HepG2 (cell line): ENCODE results near the gene IL32. TPM values are rescaled to one million over a fixed set of nuclear protein-coding genes. Genes with fewer than 3 reads are reported as not detected.

ENCODE experiments used
- GFI1 ChIP-seq: sonication (generic); formaldehyde crosslinking; IDR thresholded peaks from 2 replicates; pipeline ENCODE4 v1.5.0; 2020; ENCODE audit warnings: missing genetic modification reagents, mild to moderate bottlenecking, borderline replicate concordance
- ISL2 ChIP-seq: sonication (generic); formaldehyde crosslinking; IDR thresholded peaks from 2 replicates; pipeline ENCODE4 v1.5.0; 2020; ENCODE audit warnings: missing genetic modification reagents
- NFKBIZ ChIP-seq: IDR thresholded peaks from 2 replicates; pipeline ENCODE4 v1.6.1; 2018; ENCODE audit warnings: missing genetic modification reagents, missing compliant biosample characterization
- REL ChIP-seq: sonication (generic); formaldehyde crosslinking; conservative IDR thresholded peaks from 2 replicates; pipeline ENCODE4 v1.8.0; 2022; ENCODE audit warnings: mild to moderate bottlenecking, missing genetic modification reagents, moderate library complexity
- SMAD9 ChIP-seq: sonication (generic); formaldehyde crosslinking; IDR thresholded peaks from 2 replicates; pipeline ENCODE4 v1.5.1; 2020; ENCODE audit warnings: mild to moderate bottlenecking, missing genetic modification reagents
- ZNF260 ChIP-seq: sonication (generic); formaldehyde crosslinking; IDR thresholded peaks from 2 replicates; pipeline ENCODE4 v1.4.0; 2020; ENCODE audit warnings: missing genetic modification reagents, low read depth, mild to moderate bottlenecking, borderline replicate concordance
- ZNF350 ChIP-seq: sonication (generic); formaldehyde crosslinking; IDR thresholded peaks from 2 replicates; pipeline ENCODE4 v1.4.0; 2020; ENCODE audit warnings: mild to moderate bottlenecking, low read depth, missing genetic modification reagents, borderline replicate concordance
- ZNF460 ChIP-seq: sonication (generic); formaldehyde crosslinking; IDR thresholded peaks from 2 replicates; pipeline ENCODE4 v1.5.1; 2020; ENCODE audit warnings: missing genetic modification reagents, mild to moderate bottlenecking, borderline replicate concordance
- ZNF510 ChIP-seq: sonication (generic); formaldehyde crosslinking; IDR thresholded peaks from 2 replicates; pipeline ENCODE4 v1.4.0; 2020; ENCODE audit warnings: low read depth, mild to moderate bottlenecking, missing genetic modification reagents
- ZNF546 ChIP-seq: sonication (generic); formaldehyde crosslinking; conservative IDR thresholded peaks from 2 replicates; pipeline ENCODE4 v1.8.1; 2023; ENCODE audit warnings: mild to moderate bottlenecking, missing genetic modification reagents
- polyA plus RNA-seq, 8 experiments: library from polyadenylated mRNA; depleted of rRNA in 3 of 8; stranded (reverse) in 7 of 8; unstranded in 1 of 8; fragments of >200 nt; fragmentation: Illumina TruSeq in 4 of 8; extraction: Trizol in 4 of 8; gene quantifications; 2 replicates each; pipeline versions ENCODE4 v1.2.1 to v1.2.3, GENCODE V29; 2011 to 2016; ENCODE audit warnings: low read depth in 4 of 8, missing spikeins in 1 of 8, mixed read lengths in 1 of 8; ENCODE audit not compliant: insufficient read depth in 1 of 8
- total RNA-seq, 5 experiments: library from RNA; depleted of rRNA; stranded (reverse); fragments of >200 nt; fragmentation: Illumina TruSeq; extraction: Trizol; gene quantifications; 2 replicates each; pipeline ENCODE4 v1.2.3, GENCODE V29; 2016; ENCODE audit warnings: low read depth in 1 of 5
- TF ChIP-seq, protein P1 (sequence below): sonication (generic); formaldehyde crosslinking; IDR thresholded peaks from 2 replicates; pipeline ENCODE4 v1.8.0; 2022; ENCODE audit warnings: missing genetic modification reagents, mild to moderate bottlenecking, inconsistent platforms, borderline replicate concordance
- TF ChIP-seq, protein P2 (sequence below): sonication (generic); formaldehyde crosslinking; IDR thresholded peaks from 2 replicates; pipeline ENCODE4 v1.9.0; 2022; ENCODE audit warnings: low read depth, missing genetic modification reagents
- TF ChIP-seq, protein P3 (sequence below), 2 experiments: sonication (generic) in 1 of 2; formaldehyde crosslinking in 1 of 2; IDR thresholded peaks; 2 replicates each; pipeline versions ENCODE4 v1.6.1 to v1.9.0; 2014 to 2022; ENCODE audit warnings: antibody characterized with exemption in 1 of 2, borderline replicate concordance in 1 of 2, inconsistent platforms in 1 of 2, low read depth in 1 of 2, missing genetic modification reagents in 1 of 2
- TF ChIP-seq, protein P4 (sequence below): sonication (generic); formaldehyde crosslinking; IDR thresholded peaks from 2 replicates; pipeline ENCODE4 v1.8.1; 2023; ENCODE audit warnings: mild to moderate bottlenecking, moderate library complexity, missing genetic modification reagents

Gene IL32
- total and polyA plus RNA-seq, 2 of the 13 experiments (the other 11 are each of a cell fraction or from before 2014, with no cell fraction given) = 115 to 165 TPM

DNA sequence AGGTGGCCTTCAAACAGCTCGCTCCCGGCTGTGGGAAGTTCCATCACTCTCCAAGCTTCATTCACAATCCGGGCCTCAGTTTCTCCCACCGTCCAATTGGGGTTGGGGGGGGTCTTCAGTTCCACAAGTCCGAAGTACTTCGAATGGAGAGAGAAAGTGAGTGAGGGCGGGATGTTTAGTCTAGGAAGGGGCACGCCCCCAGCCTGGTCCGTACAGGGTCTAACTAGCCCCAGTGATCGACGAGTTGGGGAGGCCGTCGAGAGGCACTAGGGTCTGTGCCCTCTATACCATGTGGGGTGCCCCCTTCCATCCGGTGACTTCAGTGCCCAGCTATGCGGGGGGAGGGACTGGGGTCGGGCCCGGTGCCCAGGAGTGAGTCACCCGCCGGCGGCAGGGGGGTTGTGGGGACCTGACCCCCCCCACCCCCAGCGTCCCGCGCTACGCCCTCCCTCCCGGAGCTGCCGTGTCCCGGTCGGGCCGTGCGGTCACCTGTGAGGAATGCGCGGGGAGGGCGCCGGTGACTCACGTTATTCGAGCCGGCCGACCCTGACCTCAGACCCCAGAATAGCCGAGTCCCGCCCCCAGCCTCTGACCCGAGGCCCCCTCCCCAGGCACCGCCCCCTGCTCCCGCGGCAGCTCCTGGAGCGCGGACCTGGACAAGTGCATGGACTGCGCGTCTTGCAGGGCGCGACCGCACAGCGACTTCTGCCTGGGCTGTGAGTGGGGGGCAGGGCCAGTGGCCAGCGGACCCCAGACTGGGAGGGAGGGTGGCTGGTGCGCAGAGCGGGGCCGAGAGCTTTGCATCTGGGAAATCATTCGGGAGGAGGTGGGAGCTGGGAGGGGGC is 44.6 kb upstream of the IL32 start (continued):
- TF ChIP-seq NFKBIZ = no peak; the same call in 1 of the 2 replicates
- peak; percentile 71 for TF ChIP-seq ISL2 (CRISPR knock-in tag)
- TF ChIP-seq, protein P1, sequence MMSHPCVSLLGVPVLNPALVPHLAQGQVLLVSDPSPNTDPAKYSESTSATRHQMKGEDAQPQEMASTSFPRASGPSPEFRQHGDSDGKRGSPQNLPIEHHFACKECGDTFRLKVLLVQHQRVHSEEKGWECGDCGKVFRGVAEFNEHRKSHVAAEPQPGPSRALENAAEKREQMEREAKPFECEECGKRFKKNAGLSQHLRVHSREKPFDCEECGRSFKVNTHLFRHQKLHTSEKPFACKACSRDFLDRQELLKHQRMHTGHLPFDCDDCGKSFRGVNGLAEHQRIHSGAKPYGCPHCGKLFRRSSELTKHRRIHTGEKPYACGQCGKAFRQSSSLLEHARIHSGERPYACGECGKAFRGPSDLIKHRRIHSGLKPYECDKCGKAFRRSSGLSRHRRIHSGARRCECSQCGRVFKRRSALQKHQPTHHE (CRISPR knock-in tag) = no peak
- peak; percentile 70; the same call in 1 of the 2 replicates for TF ChIP-seq ZNF510
- peak; percentile 61; the same call in 1 of the 2 replicates for TF ChIP-seq REL (CRISPR knock-in tag)
- TF ChIP-seq ZNF350 = peak; percentile 40; the same call in 1 of the 2 replicates
- TF ChIP-seq, protein P2, sequence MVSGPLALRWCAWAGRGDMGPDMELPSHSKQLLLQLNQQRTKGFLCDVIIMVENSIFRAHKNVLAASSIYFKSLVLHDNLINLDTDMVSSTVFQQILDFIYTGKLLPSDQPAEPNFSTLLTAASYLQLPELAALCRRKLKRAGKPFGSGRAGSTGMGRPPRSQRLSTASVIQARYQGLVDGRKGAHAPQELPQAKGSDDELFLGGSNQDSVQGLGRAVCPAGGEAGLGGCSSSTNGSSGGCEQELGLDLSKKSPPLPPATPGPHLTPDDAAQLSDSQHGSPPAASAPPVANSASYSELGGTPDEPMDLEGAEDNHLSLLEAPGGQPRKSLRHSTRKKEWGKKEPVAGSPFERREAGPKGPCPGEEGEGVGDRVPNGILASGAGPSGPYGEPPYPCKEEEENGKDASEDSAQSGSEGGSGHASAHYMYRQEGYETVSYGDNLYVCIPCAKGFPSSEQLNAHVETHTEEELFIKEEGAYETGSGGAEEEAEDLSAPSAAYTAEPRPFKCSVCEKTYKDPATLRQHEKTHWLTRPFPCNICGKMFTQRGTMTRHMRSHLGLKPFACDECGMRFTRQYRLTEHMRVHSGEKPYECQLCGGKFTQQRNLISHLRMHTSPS (CRISPR knock-in tag) = peak; percentile 99
- TF ChIP-seq, protein P3, sequence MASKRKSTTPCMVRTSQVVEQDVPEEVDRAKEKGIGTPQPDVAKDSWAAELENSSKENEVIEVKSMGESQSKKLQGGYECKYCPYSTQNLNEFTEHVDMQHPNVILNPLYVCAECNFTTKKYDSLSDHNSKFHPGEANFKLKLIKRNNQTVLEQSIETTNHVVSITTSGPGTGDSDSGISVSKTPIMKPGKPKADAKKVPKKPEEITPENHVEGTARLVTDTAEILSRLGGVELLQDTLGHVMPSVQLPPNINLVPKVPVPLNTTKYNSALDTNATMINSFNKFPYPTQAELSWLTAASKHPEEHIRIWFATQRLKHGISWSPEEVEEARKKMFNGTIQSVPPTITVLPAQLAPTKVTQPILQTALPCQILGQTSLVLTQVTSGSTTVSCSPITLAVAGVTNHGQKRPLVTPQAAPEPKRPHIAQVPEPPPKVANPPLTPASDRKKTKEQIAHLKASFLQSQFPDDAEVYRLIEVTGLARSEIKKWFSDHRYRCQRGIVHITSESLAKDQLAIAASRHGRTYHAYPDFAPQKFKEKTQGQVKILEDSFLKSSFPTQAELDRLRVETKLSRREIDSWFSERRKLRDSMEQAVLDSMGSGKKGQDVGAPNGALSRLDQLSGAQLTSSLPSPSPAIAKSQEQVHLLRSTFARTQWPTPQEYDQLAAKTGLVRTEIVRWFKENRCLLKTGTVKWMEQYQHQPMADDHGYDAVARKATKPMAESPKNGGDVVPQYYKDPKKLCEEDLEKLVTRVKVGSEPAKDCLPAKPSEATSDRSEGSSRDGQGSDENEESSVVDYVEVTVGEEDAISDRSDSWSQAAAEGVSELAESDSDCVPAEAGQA (IDR thresholded peaks at IDR 0.05; ENCODE audit: low read depth) = peak; percentile 48; the same call in 1 of the 2 replicates
- TF ChIP-seq, protein P3 (CRISPR knock-in tag; IDR thresholded peaks at IDR 0.05; ENCODE audit: borderline replicate concordance) = 0 out of 2 replicates have a peak, but pooled peaks have one; percentile 65
- TF ChIP-seq, protein P4, sequence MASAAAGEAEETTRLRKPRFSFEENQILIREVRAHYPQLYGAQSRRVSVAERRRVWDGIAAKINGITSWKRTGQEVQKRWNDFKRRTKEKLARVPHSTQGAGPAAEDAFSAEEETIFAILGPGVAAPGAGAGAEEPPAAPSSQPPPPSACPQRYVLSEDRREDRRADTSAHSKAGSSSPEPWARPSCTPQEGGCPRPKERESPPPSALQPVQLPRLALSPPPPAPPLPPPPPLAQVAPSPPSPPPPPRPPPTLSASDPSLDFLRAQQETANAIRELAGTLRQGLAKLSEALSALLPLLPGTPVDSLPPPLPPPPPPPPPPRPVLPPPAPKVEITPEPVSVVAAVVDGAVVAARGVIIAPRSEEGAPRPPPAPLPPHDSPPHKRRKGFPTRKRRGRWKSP (CRISPR knock-in tag) = 0 out of 2 replicates have a peak, but pooled peaks have one; percentile 8
- peak; percentile 40; the same call in 1 of the 2 replicates for TF ChIP-seq GFI1 (CRISPR knock-in tag)
- peak; percentile 82; the same call in 1 of the 2 replicates for TF ChIP-seq ZNF546 (CRISPR knock-in tag)
- no peak for TF ChIP-seq ZNF260 (CRISPR knock-in tag)
- 0 out of 2 replicates have a peak, but pooled peaks have one; percentile 29 for TF ChIP-seq SMAD9 (CRISPR knock-in tag)
- TF ChIP-seq ZNF460 (CRISPR knock-in tag) = 0 out of 2 replicates have a peak, but pooled peaks have one; percentile 40
